Upper lobe of left lung (tissue), 6 donors: Measurements from ENCODE around the gene OSBPL10. TPM values are rescaled to one million over a fixed set of nuclear protein-coding genes. Genes with fewer than 3 reads are reported as not detected.

Experiments used
- ATAC-seq, 2 donors: fragments of 200-7000 bp; cut with Tn5 transposase; one replicate each; pipeline ENCODE4 v1.9.1; 2022; ENCODE audit warnings: mild to moderate bottlenecking in 2 of 2, moderate library complexity in 2 of 2; ENCODE audit not compliant: low FRiP score in 2 of 2
- DNase-seq, 2 donors: peaks; one replicate each; pipeline ENCODE4 v3.0.0-alpha.2; 2019 to 2020
- H3K27ac ChIP-seq, 4 donors: fragments of 200-600 bp; sonication (generic); one replicate each; pipeline ENCODE4 v1.5.1; 2016 to 2019
- H3K27me3 ChIP-seq, 4 donors: fragments of 200-600 bp; sonication (generic); one replicate each; pipeline ENCODE4 v1.5.1; 2017 to 2019
- H3K36me3 ChIP-seq, 4 donors: fragments of 200-600 bp; sonication (generic); one replicate each; pipeline ENCODE4 v1.5.1; 2016 to 2019
- H3K4me1 ChIP-seq, 4 donors: fragments of 200-600 bp; sonication (generic); one replicate each; pipeline ENCODE4 v1.5.1; 2018 to 2019
- H3K4me3 ChIP-seq, 4 donors: fragments of 200-600 bp; sonication (generic); one replicate each; pipeline ENCODE4 v1.5.1; 2017 to 2019; ENCODE audit warnings: mild to moderate bottlenecking in 2 of 4, moderate library complexity in 1 of 4
- H3K9me3 ChIP-seq, 4 donors: fragments of 200-600 bp; sonication (generic); one replicate each; pipeline ENCODE4 v1.5.1; 2018 to 2019
- CTCF ChIP-seq, 6 experiments: fragments of 450-650 bp in 4 of 6; fragments of 200-600 bp in 2 of 6; sonication (generic) in 2 of 6; IDR thresholded peaks; one replicate each; pipeline ENCODE4 v1.5.1; 2016 to 2019; ENCODE audit warnings: antibody characterized with exemption in 6 of 6
- EP300 ChIP-seq, 4 donors: sonication (generic); formaldehyde crosslinking; IDR thresholded peaks; one replicate each; pipeline ENCODE4 v1.5.1; 2017; ENCODE audit warnings: antibody characterized with exemption in 4 of 4, control low read depth in 2 of 4
- POLR2A ChIP-seq, 4 donors: fragments of 450-650 bp; IDR thresholded peaks; one replicate each; pipeline ENCODE4 v1.5.1; 2016 to 2017; ENCODE audit warnings: antibody characterized with exemption in 4 of 4, mild to moderate bottlenecking in 2 of 4
- POLR2AphosphoS5 ChIP-seq, 2 donors: sonication (generic); formaldehyde crosslinking; IDR thresholded peaks; one replicate each; pipeline ENCODE4 v1.5.1; 2017; ENCODE audit warnings: antibody characterized with exemption in 2 of 2
- WGBS, 2 donors: methylation state at CpG; one replicate each; pipeline ENCODE4 v1.1.5; 2017 to 2018; 5-methylcytosine and 5-hydroxymethylcytosine counted together
- total RNA-seq, 6 donors: library from RNA; depleted of rRNA in 4 of 6; stranded (reverse); fragments of >200 nt in 4 of 6; gene quantifications; one replicate each; pipeline versions ENCODE4 v1.1.0 to v1.2.1, GENCODE V29; 2016 to 2021
- donor health status: DM: no; HTN: no; CAD: no; lungs with moderate emphysema.
- donor health status: DM: no; HTN: yes; CAD: no; lungs with severe emphysema.

The OSBPL10 gene
- total RNA-seq, 6 donors from 2014 or later: 13.6 to 73.9 (median 24.4) TPM

- Histone ChIP-seq H3K9me3 (no peaks in the 10 kb centered on the region), H3K4me1 (peaks cover 0 to 4% (median 0%) of the 10 kb centered on the region in 4 donors), H3K27ac (no peak overlapping the region), H3K4me3 (no peak overlapping the region), H3K27me3 (no peaks in the 10 kb centered on the region), H3K36me3 (no peaks in the 10 kb centered on the region)
- 83 to 87% methylated on average over 7 of the region's 7 CpGs for WGBS, 2 donors
- DNase-seq (no peak), ATAC-seq (no peak)
- TF ChIP-seq CTCF (IDR thresholded peaks at IDR 0.05): no peak
- no peak for TF ChIP-seq POLR2AphosphoS5 (IDR thresholded peaks at IDR 0.05)
- no peak for TF ChIP-seq EP300 (IDR thresholded peaks at IDR 0.05)
- TF ChIP-seq POLR2A (IDR thresholded peaks at IDR 0.05): no peak
Measured at GRCh38 chr3:31752305-31753049, 228.6 kb downstream of the OSBPL10 start.

GRCh38 chr3:31750341-31750740 lies 230.7 kb downstream of the OSBPL10 start:
- H3K9me3 ChIP-seq: no peaks in the 10 kb centered on the region
- no peaks in the 10 kb centered on the region for H3K27me3 ChIP-seq
- no peak overlapping the region for H3K4me3 ChIP-seq
- no peak overlapping the region for H3K27ac ChIP-seq
- no peaks in the 10 kb centered on the region for H3K36me3 ChIP-seq
- no peak for DNase-seq
- no peaks in the 10 kb centered on the region for H3K4me1 ChIP-seq
- WGBS, 2 donors: 68 to 73% methylated on average over 2 of the region's 2 CpGs
- ATAC-seq: no peak
- TF ChIP-seq CTCF (IDR thresholded peaks at IDR 0.05) (no peak), POLR2AphosphoS5 (IDR thresholded peaks at IDR 0.05) (no peak), EP300 (IDR thresholded peaks at IDR 0.05) (no peak), POLR2A (IDR thresholded peaks at IDR 0.05) (no peak)

GRCh38 chr3:31748933-31749295 lies 232.1 kb downstream of the OSBPL10 start:
- Histone ChIP-seq H3K27ac (no peak overlapping the region), H3K36me3 (no peaks in the 10 kb centered on the region), H3K27me3 (no peaks in the 10 kb centered on the region), H3K4me1 (peaks cover 0 to 5% (median 0%) of the 10 kb centered on the region in 4 donors), H3K4me3 (no peak overlapping the region), H3K9me3 (no peaks in the 10 kb centered on the region)
- ATAC-seq: no peak
- no peak for DNase-seq
- no peak for TF ChIP-seq EP300 (IDR thresholded peaks at IDR 0.05)
- TF ChIP-seq POLR2A (IDR thresholded peaks at IDR 0.05): no peak
- no peak for TF ChIP-seq CTCF (IDR thresholded peaks at IDR 0.05)
- no peak for TF ChIP-seq POLR2AphosphoS5 (IDR thresholded peaks at IDR 0.05)
- 73 to 78% methylated on average over 5 of the region's 5 CpGs for WGBS, 2 donors

GRCh38 chr3:31748281-31748932 lies 232.7 kb downstream of the OSBPL10 start:
- Histone ChIP-seq H3K36me3 (no peaks in the 10 kb centered on the region), H3K27me3 (no peaks in the 10 kb centered on the region), H3K4me3 (no peak overlapping the region), H3K27ac (no peak overlapping the region), H3K4me1 (peaks cover 0 to 5% (median 0%) of the 10 kb centered on the region in 4 donors), H3K9me3 (no peaks in the 10 kb centered on the region)
- no peak for TF ChIP-seq EP300 (IDR thresholded peaks at IDR 0.05)
- no peak for TF ChIP-seq POLR2A (IDR thresholded peaks at IDR 0.05)
- TF ChIP-seq CTCF (IDR thresholded peaks at IDR 0.05): no peak
- no peak for TF ChIP-seq POLR2AphosphoS5 (IDR thresholded peaks at IDR 0.05)
- WGBS, 2 donors: 74 to 75% methylated on average over 5 of the region's 5 CpGs
- DNase-seq (no peak), ATAC-seq (no peak)
